Kidney (tissue), 14 donors: ENCODE results near the gene RAD51B. TPM values are rescaled to one million over a fixed set of nuclear protein-coding genes. Genes with fewer than 3 reads are reported as not detected.

Experiments
- DNase-seq, 5 donors: peaks; one replicate each; pipeline ENCODE4 v3.0.0-alpha.2; 2013 to 2020
- FAIRE-seq: peaks from 2 replicates; lab custom pipeline; 2012; peaks lifted over from hg19 to GRCh38; lab: Jason Lieb, UNC
- H3K27ac ChIP-seq, 2 donors: one replicate each; pipeline ENCODE4 v1.7.0; 2013; ENCODE audit warnings: low read depth in 2 of 2, low read length in 2 of 2, inconsistent platforms in 1 of 2
- H3K27me3 ChIP-seq: one replicate; pipeline ENCODE4 v1.7.1; 2013; ENCODE audit warnings: low read length, inconsistent platforms; ENCODE audit not compliant: control insufficient read depth, insufficient read depth
- H3K36me3 ChIP-seq, 3 donors: one replicate each; pipeline versions ENCODE4 v1.7.0 to v1.7.1; 2013; ENCODE audit warnings: low read length in 3 of 3, control low read depth in 1 of 3, inconsistent platforms in 1 of 3; ENCODE audit not compliant: insufficient read depth in 3 of 3, control insufficient read depth in 2 of 3
- H3K4me1 ChIP-seq, 3 donors: one replicate each; pipeline versions ENCODE4 v1.7.0 to v1.7.1; 2013; ENCODE audit warnings: low read length in 3 of 3, inconsistent platforms in 1 of 3, low read depth in 1 of 3; ENCODE audit not compliant: control insufficient read depth in 2 of 3, insufficient read depth in 2 of 3
- H3K4me3 ChIP-seq, 3 donors: one replicate each; pipeline versions ENCODE4 v1.7.0 to v1.8.1; 2013; ENCODE audit warnings: low read length in 3 of 3, control low read depth in 1 of 3, inconsistent platforms in 1 of 3
- H3K9ac ChIP-seq, 3 donors: one replicate each; pipeline versions ENCODE4 v1.7.0 to v1.7.1; 2013; ENCODE audit warnings: low read length in 3 of 3, control low read depth in 1 of 3, inconsistent platforms in 1 of 3
- H3K9me3 ChIP-seq, 3 donors: one replicate each; pipeline versions ENCODE4 v1.7.0 to v1.7.1; 2013; ENCODE audit warnings: low read length in 3 of 3, control low read depth in 1 of 3, inconsistent platforms in 1 of 3; ENCODE audit not compliant: control insufficient read depth in 2 of 3, insufficient read depth in 1 of 3
- CTCF ChIP-seq: IDR thresholded peaks from 3 replicates; pipeline ENCODE4 v1.5.1; 2012; ENCODE audit warnings: mild to moderate bottlenecking, moderate library complexity, borderline replicate concordance; ENCODE audit not compliant: insufficient read depth; ENCODE audit errors: extremely low read depth
- intact Hi-C: fragments of 100-400 bp; cut with DNase I; formaldehyde crosslinking; loops from one replicate; pipeline ENCODE4 v1.11.1; 2022
- polyA plus RNA-seq: library from polyadenylated mRNA; stranded (reverse); fragments of 350-450 nt; fragmentation: Illumina TruSeq; extraction: RNeasy Lipid Tissue Mini Kit (QIAGEN cat#74804); gene quantifications from one replicate; pipeline ENCODE4 v1.2.3, GENCODE V29; 2014; ENCODE audit warnings: low read depth, low replicate concordance; ENCODE audit not compliant: insufficient read depth
- total RNA-seq: library from RNA; stranded (reverse); fragmentation: NEBNext Ultra II Directional; extraction: Animal tissue kit (Norgen Biotek cat#: 25700); gene quantifications from one replicate; pipeline ENCODE4 v1.2.1, GENCODE V29; 2021
- donor health status: control.
- donor health status: control.
- donor health status: control.
- donor health status: control.
- donor health status: control.
- donor health status: DM: yes; HTN: yes; CAD: no.
- donor health status: Normal renal cell carcinoma (clear cell type).

Gene RAD51B
- total and polyA plus RNA-seq, 2 donors from 2014 or later = 6.9 to 18.0 TPM

DNA sequence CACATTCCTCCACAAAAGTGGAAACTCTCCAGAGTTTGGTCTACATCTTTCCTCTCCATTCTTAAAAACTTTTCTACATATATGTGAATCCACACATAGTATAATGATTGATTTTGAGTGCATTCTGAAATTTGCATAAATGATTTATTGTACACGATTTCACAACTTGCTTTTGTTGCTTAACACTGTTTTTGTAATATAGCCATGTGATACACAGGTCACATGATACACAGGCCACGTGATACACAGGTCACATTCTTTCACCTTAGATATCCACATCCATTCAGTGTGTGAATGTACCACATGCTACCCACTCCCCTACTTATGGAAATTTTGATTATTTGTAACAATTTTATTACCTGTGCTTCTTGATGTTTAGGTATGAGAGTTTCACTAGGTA is 654.2 kb downstream of the RAD51B start:
- no peak overlapping the region for H3K4me3 ChIP-seq
- no peaks in the 10 kb centered on the region for H3K9me3 ChIP-seq
- FAIRE-seq = no peak
- no peaks in the 10 kb centered on the region for H3K27me3 ChIP-seq
- no peak overlapping the region for H3K9ac ChIP-seq
- H3K36me3 ChIP-seq = no peaks in the 10 kb centered on the region
- peaks cover 0 to 26% (median 15%) of the 10 kb centered on the region in 3 donors for H3K4me1 ChIP-seq
- intact Hi-C loops = no loop called here
- no peak for TF ChIP-seq CTCF
- no peak overlapping the region for H3K27ac ChIP-seq
- DNase-seq = no peak

GRCh38 chr14:68474741-68475140 is 655.2 kb downstream of the RAD51B start:
- no peak for DNase-seq
- H3K9me3 ChIP-seq = no peaks in the 10 kb centered on the region

GRCh38 chr14:68475802-68476201 is 656.2 kb downstream of the RAD51B start:
- no peak for TF ChIP-seq CTCF
- H3K9me3 ChIP-seq = no peaks in the 10 kb centered on the region
- no peaks in the 10 kb centered on the region for H3K27me3 ChIP-seq
- H3K27ac ChIP-seq = no peak overlapping the region
- DNase-seq (no peak), FAIRE-seq (no peak)
- H3K9ac ChIP-seq = no peak overlapping the region
- H3K4me3 ChIP-seq = no peak overlapping the region
- H3K4me1 ChIP-seq = peaks cover 0 to 24% (median 15%) of the 10 kb centered on the region in 3 donors
- H3K36me3 ChIP-seq = no peaks in the 10 kb centered on the region
- intact Hi-C loops = no loop called here

More at GRCh38 chr14:68474741-68475140, 655.2 kb downstream of the RAD51B start:
- no peaks in the 10 kb centered on the region for H3K27me3 ChIP-seq
- H3K36me3 ChIP-seq = no peaks in the 10 kb centered on the region
- H3K4me1 ChIP-seq = peaks cover 0 to 24% (median 15%) of the 10 kb centered on the region in 3 donors
- intact Hi-C loops = no loop called here
- no peak for FAIRE-seq
- H3K27ac ChIP-seq = no peak overlapping the region
- H3K4me3 ChIP-seq = no peak overlapping the region
- H3K9ac ChIP-seq = no peak overlapping the region
- no peak for TF ChIP-seq CTCF
